NOMO-1 treated with DMSO at 0.1 percent for 48 hours (cell line): ENCODE results near the gene GNPTAB.

Source experiments
- DNase-seq: peaks from one replicate; lab custom pipeline; 2025; ENCODE audit not compliant: unreplicated experiment; lab: John Stamatoyannopoulos, UW

GNPTAB gene

DNA sequence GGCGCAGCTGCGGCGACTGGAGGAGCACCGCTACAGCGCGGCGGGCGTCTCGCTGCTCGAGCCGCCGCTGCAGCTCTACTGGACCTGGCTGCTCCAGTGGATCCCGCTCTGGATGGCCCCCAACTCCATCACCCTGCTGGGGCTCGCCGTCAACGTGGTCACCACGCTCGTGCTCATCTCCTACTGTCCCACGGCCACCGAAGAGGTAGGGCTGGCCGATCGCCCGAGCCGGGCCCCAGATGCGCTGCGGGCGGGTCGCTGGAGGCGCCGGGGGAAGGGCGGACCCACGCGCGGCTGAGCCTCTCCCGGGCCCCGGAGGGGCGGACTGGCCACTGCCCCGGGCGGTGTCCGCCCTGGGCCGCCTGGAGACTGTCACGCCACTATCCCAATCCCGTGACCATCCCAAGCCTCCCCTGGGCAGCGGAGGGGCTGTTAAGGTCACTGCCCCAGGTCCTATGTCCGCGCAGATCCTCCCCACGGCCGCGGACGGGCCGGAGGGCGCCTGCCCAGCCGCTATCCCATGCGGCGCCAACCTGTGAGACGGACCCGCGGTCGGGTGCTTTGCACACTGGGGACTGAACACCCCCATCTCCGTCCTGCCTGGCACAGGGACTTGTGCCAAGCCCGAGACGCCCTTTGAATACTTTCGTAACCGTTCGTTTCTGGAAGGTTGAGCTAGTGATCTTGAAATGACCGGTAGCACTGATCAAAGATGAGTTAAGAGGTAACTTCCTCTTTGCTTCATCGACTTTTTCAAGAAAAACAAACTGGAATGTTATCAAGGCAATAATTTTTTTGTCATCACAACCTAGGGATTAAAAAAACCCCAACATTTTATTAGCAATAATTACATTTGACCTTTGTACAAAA, 132.6 kb downstream of the GNPTAB start:
- peak; percentile 32 for DNase-seq

DNA sequence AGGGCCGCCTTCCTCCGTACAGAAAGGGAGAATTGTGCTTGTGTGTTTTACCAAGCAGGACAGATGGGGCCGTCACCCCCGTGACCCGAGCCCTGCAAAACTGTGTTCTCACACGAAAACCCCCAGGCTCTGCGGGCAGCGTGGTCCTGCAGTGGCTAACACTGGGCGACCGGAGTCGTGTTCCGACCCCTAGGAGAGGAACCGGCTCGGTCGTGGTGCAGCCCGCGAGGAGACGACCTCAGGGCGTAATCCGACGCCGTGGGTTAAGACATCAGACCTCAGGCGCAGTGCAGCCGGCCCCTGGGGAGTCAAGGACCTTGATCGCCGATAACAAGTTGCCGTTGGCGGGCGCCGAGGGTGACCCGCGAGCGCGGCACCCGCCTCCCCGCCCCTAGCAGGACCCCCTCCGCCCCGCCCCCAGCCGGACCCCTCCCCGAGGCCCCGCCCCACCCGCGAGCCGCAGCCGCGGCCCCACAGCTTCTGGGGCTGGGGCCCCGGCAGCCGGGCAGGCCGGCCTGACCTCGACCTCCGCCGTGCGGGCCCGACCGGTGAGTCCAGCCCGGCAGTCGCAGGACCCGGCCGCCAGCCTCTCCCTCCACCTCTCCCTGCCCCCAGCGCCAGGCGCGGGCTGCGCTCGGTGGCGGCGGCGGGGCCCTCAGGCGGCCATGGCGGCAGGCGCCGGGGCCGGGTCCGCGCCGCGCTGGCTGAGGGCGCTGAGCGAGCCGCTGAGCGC, 133.4 kb downstream of the GNPTAB start, which contains the start of gene CHPT1:
TSS of gene CHPT1 (plus strand) at position 444 of the 733 bp plus-strand sequence. CDS start at position 666, 222 bp downstream.
- DNase-seq = peak; percentile 46

GRCh38 chr12:101696251-101697196, 134.2 kb downstream of the GNPTAB start:
- DNase-seq = peak; percentile 70

- no peak for DNase-seq
These were observed 135.1 kb downstream of the GNPTAB start for GRCh38 chr12:101695706-101696105.
